Smooth muscle cell (in vitro differentiated cells): Measurements from ENCODE around the gene PTCD1. TPM values are rescaled to one million over a fixed set of nuclear protein-coding genes. Genes with fewer than 3 reads are reported as not detected.
"Not testable (repeated sequence)": the region's sequence is repeated elsewhere in the genome, so short reads cannot be mapped to it uniquely, and the experiment has no call there.

Experiments
- DNase-seq: peaks from one replicate; lab custom pipeline; 2025; ENCODE audit not compliant: unreplicated experiment; lab: John Stamatoyannopoulos, UW
- H2AFZ ChIP-seq: fragments of 200-600 bp; sonication (generic); 2 replicates; pipeline ENCODE4 v1.6.0; 2016; ENCODE audit warnings: antibody characterized with exemption, low read depth, mild to moderate bottlenecking
- H3F3A ChIP-seq: fragments of 200-600 bp; sonication (generic); 2 replicates; pipeline ENCODE4 v1.6.0; 2017; ENCODE audit warnings: antibody characterized with exemption, low read depth
- H3K27ac ChIP-seq: fragments of 200-600 bp; sonication (generic); 2 replicates; pipeline ENCODE4 v1.5.1; 2016; ENCODE audit warnings: low read depth, mild to moderate bottlenecking
- H3K27me3 ChIP-seq: fragments of 200-600 bp; sonication (generic); 2 replicates; pipeline ENCODE4 v1.6.1; 2016; ENCODE audit warnings: low read depth, mild to moderate bottlenecking
- H3K36me3 ChIP-seq: fragments of 200-600 bp; sonication (generic); 2 replicates; pipeline ENCODE4 v1.5.1; 2016; ENCODE audit warnings: low read depth
- H3K4me1 ChIP-seq: fragments of 200-600 bp; sonication (generic); 2 replicates; pipeline ENCODE4 v1.5.1; 2016; ENCODE audit warnings: low read depth
- H3K4me2 ChIP-seq: fragments of 200-600 bp; sonication (generic); 2 replicates; pipeline ENCODE4 v1.6.0; 2016; ENCODE audit warnings: mild to moderate bottlenecking
- H3K4me3 ChIP-seq: fragments of 200-600 bp; sonication (generic); 2 replicates; pipeline ENCODE4 v1.5.1; 2016; ENCODE audit warnings: mild to moderate bottlenecking
- H3K79me2 ChIP-seq: fragments of 200-600 bp; sonication (generic); 2 replicates; pipeline ENCODE4 v1.6.0; 2016; ENCODE audit warnings: low read depth, mild to moderate bottlenecking
- H3K9ac ChIP-seq: fragments of 200-600 bp; sonication (generic); 2 replicates; pipeline ENCODE4 v1.6.0; 2016; ENCODE audit warnings: low read depth
- H3K9me3 ChIP-seq: fragments of 200-600 bp; sonication (generic); replicated peaks from 2 replicates; pipeline ENCODE4 v1.5.1; 2016; ENCODE audit warnings: low read depth
- H4K20me1 ChIP-seq: fragments of 200-600 bp; sonication (generic); 2 replicates; pipeline ENCODE4 v1.6.0; 2016; ENCODE audit warnings: low read depth
- CTCF ChIP-seq: fragments of 200-600 bp; sonication (generic); IDR thresholded peaks from 2 replicates; pipeline ENCODE4 v1.5.1; 2017; ENCODE audit warnings: borderline replicate concordance, mild to moderate bottlenecking, antibody characterized with exemption; ENCODE audit not compliant: insufficient read depth, poor library complexity, severe bottlenecking
- WGBS: methylation state at CpG from one replicate; pipeline ENCODE4 v1.1.7; 2016; ENCODE audit warnings: low lambda C conversion rate; 5-methylcytosine and 5-hydroxymethylcytosine counted together
- polyA plus RNA-seq: library from polyadenylated mRNA; unstranded; fragments of >200 nt; fragmentation: Nextera tagmentation; extraction: Ambion mirVana; gene quantifications from 2 replicates; pipeline ENCODE4 v1.2.1, GENCODE V29; 2016
- total RNA-seq: library from RNA; depleted of rRNA; stranded (reverse); fragments of >200 nt; gene quantifications from 2 replicates; pipeline ENCODE4 v1.2.3, GENCODE V29; 2014

The PTCD1 gene
- total and polyA plus RNA-seq, 2 experiments from 2014 or later: 4.5 to 10.8 TPM

GRCh38 chr7:99380823-99381663 is 57.6 kb downstream of the PTCD1 start:
- H3K27me3 ChIP-seq: no peaks in the 10 kb centered on the region

GRCh38 chr7:99380032-99380822 is 58.4 kb downstream of the PTCD1 start:
- 62% methylated on average over 12 of the region's 12 CpGs for WGBS
- Histone ChIP-seq H3K27ac (peak overlapping the region; percentile 78), H2AFZ (no peak overlapping the region), H3F3A (peaks cover 10% of the 10 kb centered on the region), H3K9ac (peak overlapping the region; percentile 39), H3K36me3 (no peaks in the 10 kb centered on the region), H3K4me2 (peak overlapping the region; percentile 47), H3K4me1 (peaks cover 4% of the 10 kb centered on the region), H3K79me2 (peaks cover 69% of the 10 kb centered on the region), H3K9me3 (no peaks in the 10 kb centered on the region), H3K27me3 (no peaks in the 10 kb centered on the region), H4K20me1 (peaks cover 71% of the 10 kb centered on the region), H3K4me3 (no peak overlapping the region)
- no peak for DNase-seq
- TF ChIP-seq CTCF: no peak

More at GRCh38 chr7:99380823-99381663, 57.6 kb downstream of the PTCD1 start:
- WGBS: 96% methylated on average over 16 of the region's 16 CpGs
- H3K9ac ChIP-seq: no peak overlapping the region
- H3K4me3 ChIP-seq: no peak overlapping the region
- peaks cover 10% of the 10 kb centered on the region for H3F3A ChIP-seq
- DNase-seq: no peak
- peaks cover 70% of the 10 kb centered on the region for H4K20me1 ChIP-seq
- peak overlapping the region; percentile 47 for H3K4me2 ChIP-seq
- peaks cover 60% of the 10 kb centered on the region for H3K79me2 ChIP-seq
- H3K36me3 ChIP-seq: no peaks in the 10 kb centered on the region
- peak overlapping the region; percentile 78 for H3K27ac ChIP-seq
- peaks cover 4% of the 10 kb centered on the region for H3K4me1 ChIP-seq
- H2AFZ ChIP-seq: no peak overlapping the region
- H3K9me3 ChIP-seq: no peaks in the 10 kb centered on the region
- no peak for TF ChIP-seq CTCF

- H3K36me3 ChIP-seq, H3K27me3 ChIP-seq, H3K9me3 ChIP-seq, H3K4me1 ChIP-seq, DNase-seq, H3K4me3 ChIP-seq, H2AFZ ChIP-seq: not testable (repeated sequence)
- WGBS: 56% methylated on average over 7 of the region's 7 CpGs
- H3K79me2 ChIP-seq: peaks cover 74% of the 10 kb centered on the region
- H3F3A ChIP-seq: peaks cover 10% of the 10 kb centered on the region
- H3K9ac ChIP-seq: peak overlapping the region; percentile 39
- H3K27ac ChIP-seq: peak overlapping the region; percentile 78
- H4K20me1 ChIP-seq: peaks cover 70% of the 10 kb centered on the region
- peak overlapping the region; percentile 47 for H3K4me2 ChIP-seq
Observed at GRCh38 chr7:99379693-99380031, 58.9 kb downstream of the PTCD1 start.

- Histone ChIP-seq H3F3A (peaks cover 10% of the 10 kb centered on the region), H2AFZ (no peak overlapping the region), H3K79me2 (peaks cover 75% of the 10 kb centered on the region), H3K4me1 (peaks cover 4% of the 10 kb centered on the region), H3K27me3 (no peaks in the 10 kb centered on the region), H3K4me2 (peak overlapping the region; percentile 47), H3K27ac (peak overlapping the region; percentile 78), H3K9ac (no peak overlapping the region), H4K20me1 (peaks cover 65% of the 10 kb centered on the region), H3K4me3 (no peak overlapping the region), H3K36me3 (no peaks in the 10 kb centered on the region), H3K9me3 (no peaks in the 10 kb centered on the region)
- DNase-seq: peak; percentile 15
- TF ChIP-seq CTCF: no peak
- WGBS: 48% methylated on average over 7 of the region's 7 CpGs
Observed at GRCh38 chr7:99379043-99379577, 59.5 kb downstream of the PTCD1 start.
